ENCODE results near the gene SLC29A1.

- TF ChIP-seq CTCF (conservative IDR thresholded peaks at IDR 0.05; ENCODE audit: low read depth, low read length): no peak
- TF ChIP-seq EZH2 (IDR thresholded peaks at IDR 0.05; ENCODE audit: borderline replicate concordance, low read depth, low read length, poor library complexity, severe bottlenecking): no peak
Measured at GRCh38 chr6:44176762-44177509, 46.5 kb upstream of the SLC29A1 start.

All from A673 (cell line).